LNCaP clone FGC (cell line): ENCODE measurements around the gene IL1RAPL1.

Experiments
- DNase-seq: peaks from one replicate; pipeline ENCODE4 v3.0.0-alpha.2; 2011; ENCODE audit warnings: low read depth
- H3K4me3 ChIP-seq: 2 replicates; pipeline ENCODE4 v1.5.1; 2011; ENCODE audit warnings: mild to moderate bottlenecking, low read depth, low read length, control low read depth
- CTCF ChIP-seq: IDR thresholded peaks from 2 replicates; pipeline ENCODE4 v1.5.1; 2012; ENCODE audit warnings: mild to moderate bottlenecking; ENCODE audit not compliant: control insufficient read depth, insufficient read depth; ENCODE audit errors: extremely low read depth

Gene IL1RAPL1

GRCh38 chrX:29274517-29274916 lies 687.3 kb downstream of the IL1RAPL1 start:
- H3K4me3 ChIP-seq, result no peak overlapping the region
- no peak for DNase-seq
- no peak for TF ChIP-seq CTCF

GRCh38 chrX:29275928-29276327 lies 688.7 kb downstream of the IL1RAPL1 start:
- DNase-seq, result no peak
- TF ChIP-seq CTCF, result no peak
- no peak overlapping the region for H3K4me3 ChIP-seq

- no peak for DNase-seq
- TF ChIP-seq CTCF, result no peak
- no peak overlapping the region for H3K4me3 ChIP-seq
Observed at GRCh38 chrX:29281078-29281742, 694.0 kb downstream of the IL1RAPL1 start.

GRCh38 chrX:29285664-29286063 lies 698.4 kb downstream of the IL1RAPL1 start:
- no peak overlapping the region for H3K4me3 ChIP-seq
- TF ChIP-seq CTCF, result no peak
- no peak for DNase-seq

- H3K4me3 ChIP-seq, result no peak overlapping the region
- TF ChIP-seq CTCF, result no peak
- DNase-seq, result no peak
Observed at GRCh38 chrX:29295987-29296680, 708.9 kb downstream of the IL1RAPL1 start.

GRCh38 chrX:29297171-29297800 lies 710.0 kb downstream of the IL1RAPL1 start:
- H3K4me3 ChIP-seq, result no peak overlapping the region
- no peak for TF ChIP-seq CTCF
- DNase-seq, result no peak
